HG03460 (cell line): ENCODE results near the gene RASGRP3.

Experiments used
- ATAC-seq: cut with Tn5 transposase; IDR thresholded peaks from one replicate; pipeline ENCODE4 v1.9.1; 2021; ENCODE audit not compliant: unreplicated experiment

The RASGRP3 gene

DNA sequence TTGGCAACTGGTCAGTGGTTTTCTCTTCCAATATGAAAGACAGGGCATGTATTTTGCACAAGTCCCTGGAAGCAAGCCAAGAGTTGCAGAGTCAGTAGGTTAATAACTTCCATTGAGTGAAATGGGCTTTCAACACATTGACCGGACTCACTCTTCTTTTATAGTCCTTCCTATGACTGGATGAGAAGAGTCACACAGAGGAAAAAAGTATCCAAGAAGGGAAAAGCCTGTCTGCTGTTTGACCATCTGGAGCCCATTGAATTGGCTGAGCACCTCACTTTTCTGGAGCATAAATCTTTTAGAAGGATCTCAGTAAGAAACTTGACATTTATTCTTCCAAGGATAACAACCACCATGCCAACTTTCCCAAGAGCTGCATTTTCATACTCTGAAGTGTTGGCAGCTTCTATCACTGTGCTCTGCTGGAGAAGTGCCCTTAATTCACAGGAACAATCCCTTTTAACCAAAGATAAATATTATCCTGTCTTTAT is 45.4 kb downstream of the RASGRP3 start:
- ATAC-seq: no peak

DNA sequence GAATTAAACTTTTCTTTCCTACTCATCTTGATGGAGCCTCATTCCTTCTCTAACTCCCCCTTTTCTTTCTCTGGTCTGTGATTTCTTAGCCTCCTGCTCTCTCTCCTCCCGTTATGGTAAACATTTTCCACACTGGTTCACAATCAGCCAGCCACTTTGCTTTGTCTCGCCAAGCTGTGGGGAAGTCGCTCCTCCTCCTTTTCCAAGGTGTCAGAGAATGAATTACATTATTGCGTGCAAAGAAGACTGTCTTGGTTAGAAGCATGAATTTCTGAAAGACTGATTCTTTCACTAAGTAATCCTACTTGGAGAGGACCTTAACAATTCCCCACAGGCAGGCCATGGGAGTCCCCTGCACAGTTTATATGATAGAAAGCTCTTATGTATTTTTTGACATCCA is 46.1 kb downstream of the RASGRP3 start:
- ATAC-seq: no peak

DNA sequence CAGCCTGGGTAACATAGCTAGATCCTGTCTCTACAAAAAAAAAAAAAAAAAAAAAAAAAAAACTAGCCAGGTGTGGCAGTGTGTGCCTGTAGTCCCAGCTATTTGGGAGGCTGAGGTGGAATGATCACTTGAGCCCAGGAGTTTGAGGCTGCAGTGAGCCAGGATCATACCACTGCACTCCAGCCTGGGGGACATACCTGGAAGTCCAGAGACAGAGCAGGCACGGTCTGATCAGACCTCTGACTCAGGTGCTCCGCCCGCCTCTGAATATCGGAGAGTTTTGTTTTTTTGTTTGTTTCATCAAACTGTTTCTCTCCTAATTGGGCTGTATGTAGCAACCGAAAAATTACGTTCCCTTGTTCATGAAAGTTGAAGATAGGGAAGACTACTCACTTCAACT is 49.2 kb downstream of the RASGRP3 start:
- ATAC-seq: no peak

DNA sequence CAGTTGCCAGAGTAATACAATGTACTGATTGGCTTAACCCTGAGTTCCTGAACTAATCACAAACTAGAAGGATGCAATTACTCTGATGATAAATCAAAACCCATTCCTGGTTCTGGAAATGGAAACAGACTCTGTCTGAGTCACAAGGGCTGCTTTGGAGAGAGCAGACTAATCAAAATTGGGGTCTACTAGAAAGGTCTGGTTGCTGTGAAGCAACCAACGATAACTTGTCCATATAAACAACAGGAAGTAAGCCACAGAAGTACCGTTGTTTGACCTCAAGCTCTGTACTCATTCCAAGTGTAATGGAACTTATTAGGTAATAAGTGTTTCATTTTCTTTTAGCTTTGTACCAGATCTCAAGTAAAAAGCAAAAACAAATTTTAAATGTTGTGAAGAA is 49.7 kb downstream of the RASGRP3 start:
- no peak for ATAC-seq

DNA sequence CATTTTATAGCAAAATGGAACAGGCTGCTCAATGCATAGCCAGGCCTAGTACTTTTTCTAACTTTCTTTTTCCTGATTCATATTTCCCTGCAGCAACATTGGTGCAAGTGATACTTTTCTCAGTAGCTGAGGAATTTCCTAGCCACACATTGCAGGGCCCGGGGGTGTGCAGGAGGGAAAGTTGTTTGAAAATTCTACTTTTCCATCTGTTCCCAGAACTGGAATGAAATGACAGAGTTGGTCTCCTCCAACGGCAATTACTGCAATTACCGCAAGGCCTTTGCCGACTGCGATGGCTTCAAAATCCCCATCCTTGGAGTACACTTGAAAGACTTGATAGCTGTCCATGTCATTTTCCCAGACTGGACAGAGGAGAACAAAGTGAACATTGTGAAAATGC is 50.5 kb downstream of the RASGRP3 start:
- ATAC-seq: no peak

DNA sequence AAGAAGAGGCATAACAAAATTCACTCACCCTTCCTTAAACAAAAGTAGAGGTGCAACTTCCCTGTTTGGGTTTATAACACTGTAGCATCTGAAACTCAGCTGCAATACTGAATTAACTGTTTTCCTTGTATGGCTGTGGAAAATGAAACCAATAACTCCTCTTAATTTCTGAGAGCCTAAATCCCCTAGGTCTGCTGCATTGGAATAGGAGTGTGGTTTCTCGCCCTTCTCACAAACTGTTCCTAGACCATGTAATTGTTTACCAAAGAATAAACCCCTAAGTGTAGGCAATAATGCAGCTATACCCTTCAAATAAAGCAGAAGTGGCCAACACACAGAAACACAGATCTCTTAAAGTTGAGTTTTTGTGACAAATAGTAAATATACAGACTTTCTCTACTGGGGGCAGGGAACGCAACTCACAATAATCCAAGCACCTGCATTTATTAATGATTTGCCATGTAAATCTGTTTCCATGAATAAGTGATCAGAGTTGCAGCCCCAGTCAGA is 52.0 kb downstream of the RASGRP3 start:
- ATAC-seq: no peak

DNA sequence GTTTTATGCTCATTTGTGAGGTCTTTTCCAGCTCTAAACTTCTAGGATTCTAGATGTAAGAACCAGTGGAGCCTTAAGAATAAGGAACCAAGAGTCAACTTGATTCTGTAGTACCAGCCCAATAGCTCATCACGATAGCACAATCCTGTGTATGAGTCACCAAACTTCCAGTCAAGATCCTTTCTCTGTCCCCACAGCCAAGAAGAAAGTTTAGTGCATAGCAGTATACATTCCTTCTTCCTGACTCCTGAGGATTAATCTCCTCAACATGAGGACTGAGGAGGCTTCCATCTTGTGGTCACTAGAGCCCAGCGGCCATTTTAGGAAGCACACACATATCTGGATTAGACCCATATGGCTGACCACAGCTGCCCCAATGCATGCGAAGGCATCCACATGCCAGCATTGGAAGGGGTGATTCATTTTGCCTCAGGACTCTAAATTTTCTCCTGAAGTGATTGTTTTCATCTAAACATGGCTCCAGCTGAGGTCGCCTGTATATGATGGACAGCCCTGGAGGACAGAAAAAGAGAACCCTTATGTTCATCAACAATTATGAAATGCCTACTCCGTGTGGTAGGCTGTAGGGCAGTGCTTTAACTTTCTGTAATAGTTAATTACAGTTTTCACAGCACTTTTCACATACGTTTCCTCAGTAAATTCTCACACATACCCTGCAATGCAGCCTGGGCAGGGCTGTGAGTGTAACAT is 53.5 kb downstream of the RASGRP3 start:
- no peak for ATAC-seq

DNA sequence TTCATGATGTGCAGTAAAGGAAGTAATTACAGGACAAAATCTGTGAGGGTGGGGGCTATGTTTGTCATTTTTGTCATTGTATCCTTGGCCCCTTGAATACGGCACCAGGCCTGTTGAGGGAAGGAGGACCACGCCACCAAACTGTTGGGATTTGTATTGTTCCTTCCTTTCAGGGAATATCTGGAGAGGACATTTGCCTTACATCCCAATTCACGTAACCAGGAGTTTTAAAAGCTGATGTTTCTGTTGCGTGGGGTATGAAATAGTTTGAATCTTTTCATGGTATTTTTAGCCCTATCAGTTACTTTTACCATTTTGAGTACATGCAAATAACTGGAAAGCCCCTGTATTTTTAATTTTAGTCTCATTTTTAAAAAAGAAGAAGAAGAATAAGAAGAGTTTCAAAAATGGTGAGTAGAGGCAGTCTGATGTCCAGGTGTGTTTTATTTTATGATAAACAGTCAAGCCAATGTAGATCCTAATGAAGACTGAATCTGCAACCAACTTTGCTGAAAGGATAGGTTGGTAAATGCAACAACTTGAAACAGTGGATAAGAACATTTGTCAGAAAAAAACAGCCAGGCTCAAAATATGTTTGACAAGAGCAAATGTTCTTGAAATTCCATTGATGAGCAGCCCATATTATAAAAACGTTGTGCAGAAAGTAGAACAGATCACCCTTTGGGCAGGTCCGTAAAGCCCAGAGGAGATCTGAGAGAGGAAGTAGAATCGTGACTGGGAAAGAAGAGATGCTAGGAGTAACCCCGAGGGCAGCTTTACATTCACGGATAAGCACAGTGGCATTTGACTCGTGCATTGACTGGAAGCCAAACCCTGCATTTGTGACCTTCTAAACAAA is 54.5 kb downstream of the RASGRP3 start:
- ATAC-seq: no peak

DNA sequence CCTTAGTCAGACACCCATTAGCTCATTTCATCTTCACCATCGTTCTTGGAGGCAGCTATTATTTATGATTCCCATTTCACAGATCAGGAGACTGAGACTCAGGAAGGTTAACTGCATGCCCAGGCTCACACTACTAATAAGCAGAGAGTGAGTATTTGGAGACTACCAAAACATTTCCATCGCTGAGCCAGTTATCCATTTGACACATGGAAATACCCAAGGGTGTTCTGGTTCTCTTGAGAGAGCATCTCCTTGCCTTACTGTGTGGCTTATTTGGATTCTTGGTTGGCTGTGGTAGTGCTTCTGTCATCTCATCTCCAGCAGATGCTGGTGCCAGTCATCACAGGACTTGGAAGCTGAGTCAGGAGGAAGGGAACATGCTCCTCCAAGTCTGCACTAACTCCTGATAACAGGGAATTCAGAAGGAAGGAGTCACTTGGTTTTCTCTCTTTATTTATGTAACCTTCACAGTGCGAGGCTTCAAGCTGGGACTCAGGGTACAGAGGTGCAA is 55.2 kb downstream of the RASGRP3 start:
- no peak for ATAC-seq

DNA sequence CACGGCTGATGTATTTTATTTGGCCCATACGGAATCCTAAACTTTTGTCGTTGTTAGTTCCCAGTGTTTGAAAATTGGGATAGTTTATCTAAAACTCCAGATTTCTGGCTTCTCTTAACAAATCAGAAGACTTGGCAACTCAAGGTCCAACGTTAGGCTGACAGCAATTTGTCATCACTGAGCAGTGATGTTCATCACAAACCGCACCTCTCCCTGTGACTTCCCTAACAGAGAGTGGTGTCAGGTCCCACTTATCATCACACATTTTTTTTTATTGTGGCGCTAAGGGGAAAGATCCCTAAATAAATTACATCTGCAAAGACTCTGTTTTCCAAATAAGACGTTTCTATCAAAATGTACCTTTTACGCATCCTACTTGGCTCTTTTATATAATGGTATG is 55.7 kb downstream of the RASGRP3 start:
- no peak for ATAC-seq

DNA sequence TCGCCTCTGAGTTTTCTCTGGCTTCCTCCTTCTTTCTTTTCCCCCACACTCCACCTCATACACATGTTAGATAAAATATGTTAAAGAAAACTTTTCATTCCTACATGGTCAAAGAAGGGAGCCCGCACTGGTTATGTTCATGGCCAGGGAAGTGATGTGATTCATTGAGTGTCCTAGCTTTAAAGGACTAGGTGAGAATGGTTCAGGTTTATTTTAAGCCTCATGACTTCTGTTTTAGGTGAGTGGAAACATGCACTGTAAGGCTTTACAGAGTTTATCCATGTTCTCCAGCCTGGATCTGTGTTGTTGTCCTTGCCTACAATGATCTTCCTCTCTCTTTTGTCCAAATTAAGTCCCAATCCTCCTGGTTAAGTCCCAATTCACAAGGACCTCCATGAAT is 56.5 kb downstream of the RASGRP3 start:
- no peak for ATAC-seq

DNA sequence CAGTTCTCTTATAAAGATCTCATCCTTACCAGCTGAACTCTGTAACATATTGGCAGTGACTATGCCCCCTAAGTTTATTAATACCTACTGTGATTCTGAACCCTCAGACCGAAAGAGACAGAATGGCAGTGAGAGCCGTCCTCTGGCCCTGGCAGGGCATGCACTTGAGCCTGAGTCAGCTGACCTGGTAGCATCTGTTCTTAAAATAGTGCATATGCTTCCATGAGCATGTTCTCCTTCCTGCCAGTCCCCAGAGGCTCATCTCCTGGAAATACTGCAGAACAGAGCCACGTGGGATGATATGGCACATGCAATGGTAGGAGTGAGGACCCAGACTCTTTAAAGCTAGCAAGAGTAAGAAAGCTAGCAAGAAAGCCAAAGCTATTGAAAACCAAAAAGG is 59.0 kb downstream of the RASGRP3 start:
- no peak for ATAC-seq

DNA sequence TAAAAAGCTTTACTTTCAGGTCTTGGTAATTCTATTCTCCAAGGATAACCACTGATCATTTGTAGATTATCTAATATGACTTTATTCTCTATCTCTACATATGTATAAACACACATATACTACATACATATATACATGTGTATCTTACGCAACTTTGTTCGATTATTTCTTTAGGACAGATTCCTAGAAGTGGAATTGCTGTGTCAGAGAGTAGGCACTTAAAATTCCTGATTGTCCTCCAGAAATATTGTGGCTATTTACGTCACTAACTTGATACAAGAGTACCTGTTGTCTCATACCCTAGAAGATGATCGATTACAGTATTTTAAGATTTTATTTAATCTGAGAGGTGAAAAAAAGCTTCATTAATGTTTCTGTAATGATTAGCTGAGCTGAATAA is 64.8 kb downstream of the RASGRP3 start:
- ATAC-seq: no peak

DNA sequence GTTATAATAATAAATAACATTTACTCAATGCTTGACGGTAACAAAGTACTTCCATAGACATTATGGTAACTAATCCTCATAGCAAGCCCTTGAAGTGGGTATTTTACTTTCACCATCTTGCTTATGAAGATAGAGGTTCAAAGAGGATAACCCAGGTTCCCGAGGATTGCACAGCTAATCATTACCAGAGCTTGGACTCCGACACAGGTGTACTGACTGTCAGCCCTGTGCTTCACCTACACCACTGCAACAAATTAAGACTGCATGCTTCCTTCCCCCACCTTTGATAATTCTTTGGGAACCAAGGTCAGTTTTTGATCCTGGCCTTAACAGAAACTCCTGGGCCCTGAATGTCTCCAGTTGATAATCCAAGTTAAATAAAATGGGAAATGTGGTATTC is 73.8 kb downstream of the RASGRP3 start:
- ATAC-seq: no peak

DNA sequence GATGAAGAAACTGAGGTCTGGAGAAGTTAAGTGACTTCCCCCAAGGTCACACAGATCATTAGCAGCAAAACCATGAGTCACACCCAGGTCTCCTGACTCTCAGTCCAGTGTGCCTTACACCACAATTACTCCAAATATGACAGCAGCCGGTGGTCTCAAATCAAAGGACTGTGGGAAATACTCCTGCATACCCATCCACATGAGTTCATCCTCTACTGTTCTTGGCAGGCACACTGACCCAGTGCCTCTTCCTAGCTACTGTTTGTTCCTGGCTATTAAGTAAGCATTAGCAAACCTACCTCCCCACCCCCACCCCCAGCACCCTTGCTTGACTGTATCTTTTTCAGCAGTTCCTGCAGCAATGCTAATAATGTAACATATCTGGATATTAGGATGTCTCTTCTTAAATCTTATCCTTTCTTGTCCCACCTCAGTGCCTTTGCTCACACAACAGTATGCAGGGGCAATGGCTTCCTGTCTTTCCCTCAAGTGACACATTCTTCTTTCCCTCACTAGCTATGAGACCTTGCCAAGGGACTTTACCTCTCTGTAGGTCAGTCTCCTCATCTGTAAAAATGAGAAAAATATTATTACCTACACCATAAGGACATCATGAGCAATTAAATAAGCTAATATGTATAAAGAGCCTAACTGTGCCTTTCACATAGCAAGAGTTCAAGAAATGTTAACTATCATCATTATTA is 76.5 kb downstream of the RASGRP3 start:
- ATAC-seq: no peak

DNA sequence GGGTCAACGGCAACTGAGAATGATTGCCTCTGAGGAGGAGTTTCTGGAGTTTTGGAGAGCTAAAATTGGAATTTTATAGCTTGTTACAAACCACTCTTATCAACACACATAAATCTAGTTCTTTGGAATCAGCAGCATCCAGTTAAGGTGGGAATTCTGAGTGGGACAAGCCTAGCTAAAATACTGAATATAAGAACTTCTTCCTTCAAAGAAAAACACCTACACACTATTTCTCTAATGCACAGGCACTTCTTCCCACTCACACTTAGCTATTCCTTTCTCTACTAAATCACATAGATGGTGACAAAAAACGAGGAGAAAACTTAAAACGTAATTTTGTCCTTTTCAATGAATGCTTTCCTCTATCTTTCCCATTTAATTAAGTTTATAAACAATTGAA is 79.2 kb downstream of the RASGRP3 start:
- ATAC-seq: no peak

DNA sequence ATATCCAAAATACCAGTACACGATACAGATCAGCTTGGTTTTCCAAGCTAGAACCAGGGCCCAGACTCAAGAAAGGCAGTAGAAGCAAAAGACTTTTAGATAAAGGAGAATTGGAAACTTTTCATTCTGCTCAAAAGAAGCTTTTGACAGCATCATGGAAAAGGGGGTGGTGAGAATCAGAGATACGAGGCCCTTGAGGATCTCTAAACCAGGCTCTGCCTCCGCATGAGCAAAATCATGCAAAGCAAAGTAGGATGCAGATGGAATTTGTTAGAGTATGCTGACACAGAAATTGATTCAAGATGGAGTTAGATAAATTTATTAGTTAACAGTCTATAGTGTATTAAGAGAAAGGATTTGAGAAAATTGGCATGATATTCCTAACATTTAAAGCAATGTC is 82.9 kb downstream of the RASGRP3 start:
- no peak for ATAC-seq

DNA sequence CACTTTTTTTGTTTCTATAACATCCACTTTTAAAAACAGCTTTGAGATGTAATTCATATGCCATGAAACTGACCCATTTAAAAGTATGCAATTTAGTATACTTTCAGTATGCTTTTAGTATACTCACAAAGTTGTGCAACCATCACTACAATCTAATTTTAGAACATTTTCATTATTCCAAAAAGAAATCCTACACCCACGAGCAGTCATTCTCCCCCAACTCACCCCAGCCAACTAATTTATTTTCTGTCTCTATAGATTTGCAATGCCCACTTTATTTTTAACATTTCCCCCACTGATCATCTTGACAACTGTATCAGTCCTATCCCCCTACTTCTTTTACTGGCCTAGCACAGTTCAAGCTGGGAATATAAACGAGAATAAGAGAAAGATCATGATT is 83.6 kb downstream of the RASGRP3 start:
- ATAC-seq: no peak

DNA sequence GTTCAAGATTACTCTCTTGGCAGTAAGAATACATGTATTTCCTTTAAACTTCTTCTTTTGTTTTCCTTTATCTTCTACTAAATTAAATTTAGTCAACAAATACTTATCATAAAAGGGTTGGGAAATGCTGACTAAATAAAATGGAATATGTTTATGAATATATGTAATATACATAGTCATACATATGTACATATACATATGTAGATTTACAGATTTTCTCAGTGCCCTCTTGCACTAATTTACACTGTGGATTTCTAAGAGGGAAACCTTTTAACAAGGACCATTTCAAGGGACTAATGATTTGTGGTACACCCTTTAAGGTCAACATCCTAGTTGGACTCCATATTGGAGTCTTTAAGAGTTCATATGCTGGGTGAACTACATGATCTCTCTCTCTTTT is 85.4 kb downstream of the RASGRP3 start:
- ATAC-seq: no peak

DNA sequence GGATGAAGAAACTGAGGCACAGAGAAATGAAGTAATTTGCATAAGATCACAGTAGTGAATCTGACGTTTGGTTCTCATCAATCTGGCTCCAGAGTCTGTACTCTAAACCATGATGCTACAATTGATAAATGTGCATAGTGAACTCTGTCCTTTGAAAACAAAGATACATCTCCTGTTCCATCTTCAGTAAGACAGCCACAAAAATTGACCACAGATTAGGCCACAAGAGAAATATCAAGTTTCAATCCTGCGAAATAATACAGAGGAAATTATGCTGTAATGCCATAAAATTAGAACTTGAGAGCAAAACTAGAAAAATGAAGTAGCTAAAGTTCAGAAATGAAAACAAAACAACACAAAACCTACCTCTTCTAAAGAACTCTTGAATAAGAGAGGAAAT is 94.2 kb downstream of the RASGRP3 start:
- no peak for ATAC-seq

DNA sequence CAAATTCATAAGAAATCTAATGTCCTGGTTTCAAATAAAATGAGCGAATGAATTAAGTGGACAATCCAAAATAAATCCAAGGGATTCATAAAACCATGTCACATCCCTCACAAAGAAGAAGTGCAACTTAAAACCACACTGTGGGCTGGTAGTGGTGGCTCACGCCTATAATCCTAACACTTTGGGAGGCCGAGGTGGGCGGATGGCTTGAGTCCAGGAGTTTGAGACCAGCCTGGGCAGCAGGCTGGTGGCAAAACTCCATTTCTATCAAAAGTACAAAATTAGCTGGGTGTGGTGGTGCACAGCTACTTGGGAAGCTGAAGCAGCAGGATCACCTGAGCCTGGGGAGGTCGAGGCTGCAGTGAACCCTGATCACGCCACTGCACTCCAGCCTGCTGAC is 97.2 kb downstream of the RASGRP3 start:
- no peak for ATAC-seq
